Osteoblast (primary cell): ENCODE results near the gene IARS1. TPM values are rescaled to one million over a fixed set of nuclear protein-coding genes. Genes with fewer than 3 reads are reported as not detected.
A peak's percentile ranks its signal among the peaks of the same experiment; 100 is the strongest.

Source experiments
- DNase-seq: peaks from one replicate; pipeline ENCODE4 v3.0.0; 2011; ENCODE audit warnings: low spot score, mixed read lengths; ENCODE audit not compliant: insufficient read length; ENCODE audit errors: missing footprints
- H2AFZ ChIP-seq: 2 replicates; pipeline ENCODE4 v1.6.0; 2011; ENCODE audit warnings: mild to moderate bottlenecking, low read length
- H3K27ac ChIP-seq: 2 replicates; pipeline ENCODE4 v1.5.1; 2011; ENCODE audit warnings: mild to moderate bottlenecking, low read depth, low read length, moderate library complexity
- H3K27me3 ChIP-seq: 2 replicates; pipeline ENCODE4 v1.6.0; 2012; ENCODE audit warnings: mild to moderate bottlenecking, control low read depth, inconsistent platforms, low read length, moderate library complexity; ENCODE audit not compliant: insufficient read depth
- H3K36me3 ChIP-seq: 2 replicates; pipeline ENCODE4 v1.5.1; 2011; ENCODE audit warnings: mild to moderate bottlenecking, low read length, control low read depth, moderate library complexity; ENCODE audit not compliant: insufficient read depth
- H3K4me1 ChIP-seq: 2 replicates; pipeline ENCODE4 v1.5.1; 2011; ENCODE audit warnings: mild to moderate bottlenecking, low read length, control low read depth, moderate library complexity; ENCODE audit not compliant: insufficient read depth
- H3K4me2 ChIP-seq: 2 replicates; pipeline ENCODE4 v1.6.0; 2011; ENCODE audit warnings: mild to moderate bottlenecking, low read length; ENCODE audit not compliant: insufficient read depth
- H3K4me3 ChIP-seq: fragments of 200-600 bp; sonication (generic); 3 replicates; pipeline ENCODE4 v1.5.1; 2012; ENCODE audit warnings: mild to moderate bottlenecking, low read length, inconsistent platforms; ENCODE audit not compliant: insufficient read depth
- H3K79me2 ChIP-seq: 2 replicates; pipeline ENCODE4 v1.6.0; 2012; ENCODE audit warnings: mild to moderate bottlenecking, low read length, control low read depth, inconsistent platforms; ENCODE audit not compliant: insufficient read depth
- H3K9me3 ChIP-seq: 2 replicates; pipeline ENCODE4 v1.5.1; 2011; ENCODE audit warnings: low read depth, low read length, control low read depth
- H4K20me1 ChIP-seq: 2 replicates; pipeline ENCODE4 v1.6.0; 2012; ENCODE audit warnings: mild to moderate bottlenecking, low read length, control low read depth; ENCODE audit not compliant: insufficient read depth
- CTCF ChIP-seq: IDR thresholded peaks from 2 replicates; pipeline ENCODE4 v1.5.1; 2011; ENCODE audit warnings: mild to moderate bottlenecking, low read depth, low read length, moderate library complexity; ENCODE audit errors: extremely low read depth
- total RNA-seq: library from RNA; depleted of rRNA; stranded (reverse); fragments of >200 nt; gene quantifications from 2 replicates; pipeline ENCODE4 v1.2.3, GENCODE V29; 2012

Gene IARS1
- total RNA-seq, 1 donor, result 529 TPM

GRCh38 chr9:92289708-92290390 lies 3.6 kb downstream of the IARS1 start:
- Histone ChIP-seq H3K36me3 (peaks cover 48% of the 10 kb centered on the region), H3K27me3 (no peaks in the 10 kb centered on the region), H3K27ac (peak overlapping the region; percentile 12), H3K4me1 (peaks cover 23% of the 10 kb centered on the region), H2AFZ (no peak overlapping the region), H4K20me1 (peaks cover 14% of the 10 kb centered on the region), H3K79me2 (peaks cover 84% of the 10 kb centered on the region), H3K4me2 (no peak overlapping the region), H3K4me3 (no peak overlapping the region), H3K9me3 (no peaks in the 10 kb centered on the region)
- DNase-seq, result no peak
- TF ChIP-seq CTCF, result no peak

GRCh38 chr9:92279302-92279701 lies 14.2 kb downstream of the IARS1 start:
- no peaks in the 10 kb centered on the region for H3K9me3 ChIP-seq
- no peak for TF ChIP-seq CTCF
- H3K4me1 ChIP-seq, result peaks cover 16% of the 10 kb centered on the region
- H3K79me2 ChIP-seq, result peaks cover 48% of the 10 kb centered on the region
- no peak overlapping the region for H3K27ac ChIP-seq
- peaks cover 82% of the 10 kb centered on the region for H3K36me3 ChIP-seq
- H3K4me2 ChIP-seq, result no peak overlapping the region
- DNase-seq, result no peak
- no peaks in the 10 kb centered on the region for H4K20me1 ChIP-seq
- H2AFZ ChIP-seq, result no peak overlapping the region
- H3K27me3 ChIP-seq, result no peaks in the 10 kb centered on the region
- H3K4me3 ChIP-seq, result no peak overlapping the region

- Histone ChIP-seq H3K9me3 (no peaks in the 10 kb centered on the region), H3K36me3 (peaks cover 85% of the 10 kb centered on the region), H3K4me3 (no peak overlapping the region), H3K79me2 (peaks cover 41% of the 10 kb centered on the region), H3K4me2 (no peak overlapping the region), H4K20me1 (no peaks in the 10 kb centered on the region), H2AFZ (no peak overlapping the region), H3K27ac (peak overlapping the region; percentile 45), H3K27me3 (no peaks in the 10 kb centered on the region), H3K4me1 (peaks cover 16% of the 10 kb centered on the region)
- TF ChIP-seq CTCF, result no peak
- peak; percentile 64 for DNase-seq
These were observed 15.4 kb downstream of the IARS1 start for GRCh38 chr9:92278110-92278509.

- no peaks in the 10 kb centered on the region for H3K27me3 ChIP-seq
- H2AFZ ChIP-seq, result no peak overlapping the region
- peaks cover 16% of the 10 kb centered on the region for H3K4me1 ChIP-seq
- no peak for TF ChIP-seq CTCF
- peaks cover 37% of the 10 kb centered on the region for H3K79me2 ChIP-seq
- H3K4me3 ChIP-seq, result no peak overlapping the region
- peak overlapping the region; percentile 45 for H3K27ac ChIP-seq
- H4K20me1 ChIP-seq, result no peaks in the 10 kb centered on the region
- no peak for DNase-seq
- no peak overlapping the region for H3K4me2 ChIP-seq
- H3K36me3 ChIP-seq, result peaks cover 94% of the 10 kb centered on the region
- no peaks in the 10 kb centered on the region for H3K9me3 ChIP-seq
These were observed 17.0 kb downstream of the IARS1 start for GRCh38 chr9:92276331-92277032.
